ENCODE measurements around the gene CFAP20DC.

CFAP20DC gene

DNA sequence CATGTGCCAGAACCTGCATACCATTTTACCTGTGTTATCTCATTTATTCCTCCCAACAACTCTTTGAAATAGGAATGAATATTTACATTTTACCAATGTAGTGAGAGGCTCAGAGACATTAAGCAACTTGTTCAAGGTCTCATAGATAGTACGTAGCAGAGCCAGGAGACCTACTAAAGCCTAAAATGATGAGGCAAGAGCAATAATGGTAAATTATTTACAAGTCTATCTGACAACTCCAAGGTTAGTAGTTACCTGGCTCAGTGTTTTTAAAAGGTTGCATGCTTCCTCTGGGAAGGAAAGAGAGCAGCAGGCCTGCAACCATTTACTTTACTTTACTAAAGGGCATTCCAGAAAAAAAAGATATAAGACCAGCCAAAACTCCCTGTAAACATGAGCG lies 103.0 kb downstream of the CFAP20DC start:
- H2AFZ ChIP-seq (ENCODE audit: low read depth) = no peak overlapping the region
- H3K4me2 ChIP-seq = no peak overlapping the region
- no peaks in the 10 kb centered on the region for H3K4me1 ChIP-seq (ENCODE audit: low read depth, poor library complexity, severe bottlenecking)

DNA sequence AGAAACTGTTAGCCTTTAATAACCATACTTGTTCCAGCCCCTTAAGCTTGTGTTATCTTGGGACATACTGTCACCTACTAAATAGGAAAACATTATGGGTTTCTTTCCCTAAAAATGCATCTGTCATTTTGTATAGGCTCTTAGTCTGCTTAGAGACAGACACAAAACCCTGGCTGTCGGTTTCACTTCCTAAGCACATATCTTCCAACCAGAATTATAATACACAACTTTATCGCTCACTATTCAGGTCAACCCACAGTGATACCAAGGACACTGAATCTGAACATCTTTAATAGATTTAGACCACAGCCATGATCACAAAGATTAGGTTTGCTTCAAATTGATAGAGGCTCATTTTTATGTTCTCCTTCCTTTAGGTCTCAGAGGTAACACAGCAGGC lies 111.8 kb downstream of the CFAP20DC start:
- Histone ChIP-seq H3K4me2 (no peak overlapping the region), H3K36me3 (ENCODE audit: insufficient read depth) (no peaks in the 10 kb centered on the region), H3K27ac (no peak overlapping the region), H4K20me1 (ENCODE audit: insufficient read depth) (no peaks in the 10 kb centered on the region), H3K79me2 (ENCODE audit: insufficient read depth, low read depth) (no peaks in the 10 kb centered on the region), H3K27me3 (ENCODE audit: insufficient read depth, low read depth) (no peaks in the 10 kb centered on the region), H3K4me3 (IDR thresholded peaks at IDR 0.05; ENCODE audit: insufficient read depth, low read depth, low read length) (no peak overlapping the region), H2AFZ (ENCODE audit: low read depth) (no peak overlapping the region), H3K4me1 (ENCODE audit: low read depth, poor library complexity, severe bottlenecking) (no peaks in the 10 kb centered on the region), H3K9ac (no peak overlapping the region)
- TF ChIP-seq, protein P1, sequence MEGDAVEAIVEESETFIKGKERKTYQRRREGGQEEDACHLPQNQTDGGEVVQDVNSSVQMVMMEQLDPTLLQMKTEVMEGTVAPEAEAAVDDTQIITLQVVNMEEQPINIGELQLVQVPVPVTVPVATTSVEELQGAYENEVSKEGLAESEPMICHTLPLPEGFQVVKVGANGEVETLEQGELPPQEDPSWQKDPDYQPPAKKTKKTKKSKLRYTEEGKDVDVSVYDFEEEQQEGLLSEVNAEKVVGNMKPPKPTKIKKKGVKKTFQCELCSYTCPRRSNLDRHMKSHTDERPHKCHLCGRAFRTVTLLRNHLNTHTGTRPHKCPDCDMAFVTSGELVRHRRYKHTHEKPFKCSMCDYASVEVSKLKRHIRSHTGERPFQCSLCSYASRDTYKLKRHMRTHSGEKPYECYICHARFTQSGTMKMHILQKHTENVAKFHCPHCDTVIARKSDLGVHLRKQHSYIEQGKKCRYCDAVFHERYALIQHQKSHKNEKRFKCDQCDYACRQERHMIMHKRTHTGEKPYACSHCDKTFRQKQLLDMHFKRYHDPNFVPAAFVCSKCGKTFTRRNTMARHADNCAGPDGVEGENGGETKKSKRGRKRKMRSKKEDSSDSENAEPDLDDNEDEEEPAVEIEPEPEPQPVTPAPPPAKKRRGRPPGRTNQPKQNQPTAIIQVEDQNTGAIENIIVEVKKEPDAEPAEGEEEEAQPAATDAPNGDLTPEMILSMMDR (conservative IDR thresholded peaks at IDR 0.05; ENCODE audit: low read depth, low read length) = no peak

More for the DNA sequence above, 103.0 kb downstream of the CFAP20DC start:
- H4K20me1 ChIP-seq (ENCODE audit: insufficient read depth) = no peaks in the 10 kb centered on the region
- H3K36me3 ChIP-seq (ENCODE audit: insufficient read depth) = no peaks in the 10 kb centered on the region
- H3K27ac ChIP-seq = no peak overlapping the region
- no peaks in the 10 kb centered on the region for H3K79me2 ChIP-seq (ENCODE audit: insufficient read depth, low read depth)
- H3K27me3 ChIP-seq (ENCODE audit: insufficient read depth, low read depth) = no peaks in the 10 kb centered on the region
- no peak overlapping the region for H3K9ac ChIP-seq
- H3K4me3 ChIP-seq (IDR thresholded peaks at IDR 0.05; ENCODE audit: insufficient read depth, low read depth, low read length) = no peak overlapping the region
- TF ChIP-seq, protein P1 (conservative IDR thresholded peaks at IDR 0.05; ENCODE audit: low read depth, low read length) = no peak

DNA sequence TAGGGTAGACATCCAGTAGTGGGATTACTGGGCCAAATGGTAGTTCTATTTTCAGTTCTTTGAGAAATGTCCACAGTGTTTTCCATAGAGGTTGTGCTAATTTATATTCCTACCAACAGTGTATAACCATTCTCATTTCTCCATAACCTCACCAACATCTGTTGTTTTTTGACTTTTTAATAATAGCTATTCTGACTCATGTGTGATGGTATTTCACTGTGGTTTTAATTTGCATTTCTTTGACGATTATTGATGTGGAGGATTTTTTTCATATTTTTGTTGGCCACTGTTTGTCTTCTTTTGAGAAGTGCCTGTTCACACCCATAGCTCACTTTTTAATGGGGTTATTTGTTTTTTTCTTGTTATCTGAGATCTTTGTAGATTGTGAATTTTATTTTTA lies 125.2 kb downstream of the CFAP20DC start:
- no peak overlapping the region for H3K27ac ChIP-seq
- no peak overlapping the region for H3K4me3 ChIP-seq (IDR thresholded peaks at IDR 0.05; ENCODE audit: insufficient read depth, low read depth, low read length)
- TF ChIP-seq, protein P1 (conservative IDR thresholded peaks at IDR 0.05; ENCODE audit: low read depth, low read length) = no peak
- H3K9ac ChIP-seq = no peak overlapping the region
- no peak overlapping the region for H2AFZ ChIP-seq (ENCODE audit: low read depth)
- H3K4me2 ChIP-seq = no peak overlapping the region
- H3K4me1 ChIP-seq (ENCODE audit: low read depth, poor library complexity, severe bottlenecking) = no peaks in the 10 kb centered on the region
- no peaks in the 10 kb centered on the region for H3K36me3 ChIP-seq (ENCODE audit: insufficient read depth)
- no peaks in the 10 kb centered on the region for H3K79me2 ChIP-seq (ENCODE audit: insufficient read depth, low read depth)
- no peaks in the 10 kb centered on the region for H3K27me3 ChIP-seq (ENCODE audit: insufficient read depth, low read depth)
- no peaks in the 10 kb centered on the region for H4K20me1 ChIP-seq (ENCODE audit: insufficient read depth)

DNA sequence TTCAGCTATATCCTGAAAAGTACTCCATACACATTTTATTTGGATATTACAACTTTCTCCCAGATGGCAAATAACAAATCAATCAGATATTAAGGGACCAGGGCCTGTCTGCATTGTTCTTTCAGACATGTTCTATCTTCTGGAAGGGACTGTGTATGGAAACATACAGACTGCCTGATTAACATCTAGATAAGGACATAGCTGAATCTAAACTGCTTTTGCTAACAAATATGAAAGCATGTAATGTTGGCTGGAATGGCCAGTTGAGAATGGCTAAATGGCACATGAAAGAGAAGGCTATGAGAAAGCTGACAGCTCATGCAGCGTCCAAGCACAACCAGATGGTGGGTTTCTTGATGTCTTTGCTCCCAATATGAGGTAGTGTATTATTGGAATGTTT lies 149.4 kb downstream of the CFAP20DC start:
- no peaks in the 10 kb centered on the region for H3K27me3 ChIP-seq (ENCODE audit: insufficient read depth, low read depth)
- no peaks in the 10 kb centered on the region for H4K20me1 ChIP-seq (ENCODE audit: insufficient read depth)
- no peaks in the 10 kb centered on the region for H3K4me1 ChIP-seq (ENCODE audit: low read depth, poor library complexity, severe bottlenecking)
- no peak overlapping the region for H3K4me3 ChIP-seq (IDR thresholded peaks at IDR 0.05; ENCODE audit: insufficient read depth, low read depth, low read length)
- no peaks in the 10 kb centered on the region for H3K36me3 ChIP-seq (ENCODE audit: insufficient read depth)
- H3K27ac ChIP-seq = no peak overlapping the region
- H3K4me2 ChIP-seq = no peak overlapping the region
- TF ChIP-seq, protein P1 (conservative IDR thresholded peaks at IDR 0.05; ENCODE audit: low read depth, low read length) = no peak
- H3K79me2 ChIP-seq (ENCODE audit: insufficient read depth, low read depth) = no peaks in the 10 kb centered on the region
- H2AFZ ChIP-seq (ENCODE audit: low read depth) = no peak overlapping the region
- H3K9ac ChIP-seq = no peak overlapping the region

DNA sequence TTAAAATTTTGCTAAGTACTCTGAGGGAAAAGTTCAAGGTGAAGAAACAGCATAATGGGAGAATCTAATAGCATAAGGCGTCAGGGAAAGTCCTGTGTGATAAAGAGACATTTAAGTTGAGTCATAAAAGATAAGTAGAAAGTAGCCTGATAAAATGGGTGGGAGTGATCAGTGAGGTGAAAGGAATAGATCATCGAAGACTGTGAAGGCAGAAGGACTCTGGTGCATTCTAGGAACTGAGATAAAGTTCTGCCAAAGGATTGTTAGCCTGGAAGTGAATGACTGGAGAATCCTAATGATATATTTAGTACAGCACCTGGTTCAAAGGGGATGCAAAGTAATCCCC lies 149.9 kb downstream of the CFAP20DC start:
- no peaks in the 10 kb centered on the region for H3K36me3 ChIP-seq (ENCODE audit: insufficient read depth)
- H3K9ac ChIP-seq = no peak overlapping the region
- no peak overlapping the region for H3K27ac ChIP-seq
- H3K27me3 ChIP-seq (ENCODE audit: insufficient read depth, low read depth) = no peaks in the 10 kb centered on the region
- no peaks in the 10 kb centered on the region for H3K79me2 ChIP-seq (ENCODE audit: insufficient read depth, low read depth)
- no peaks in the 10 kb centered on the region for H3K4me1 ChIP-seq (ENCODE audit: low read depth, poor library complexity, severe bottlenecking)
- TF ChIP-seq, protein P1 (conservative IDR thresholded peaks at IDR 0.05; ENCODE audit: low read depth, low read length) = no peak
- H2AFZ ChIP-seq (ENCODE audit: low read depth) = no peak overlapping the region
- no peaks in the 10 kb centered on the region for H4K20me1 ChIP-seq (ENCODE audit: insufficient read depth)
- H3K4me2 ChIP-seq = no peak overlapping the region
- no peak overlapping the region for H3K4me3 ChIP-seq (IDR thresholded peaks at IDR 0.05; ENCODE audit: insufficient read depth, low read depth, low read length)
